ENCODE measurements around the gene ANGPTL5.
"Not testable (repeated sequence)": the region's sequence is repeated elsewhere in the genome, so short reads cannot be mapped to it uniquely, and the experiment has no call there.

Gene ANGPTL5

GRCh38 chr11:101881586-101881985 is 34.7 kb downstream of the ANGPTL5 start:
- no peak for DNase-seq

GRCh38 chr11:101880222-101880621 is 36.1 kb downstream of the ANGPTL5 start:
- DNase-seq = peak; percentile 31

DNA sequence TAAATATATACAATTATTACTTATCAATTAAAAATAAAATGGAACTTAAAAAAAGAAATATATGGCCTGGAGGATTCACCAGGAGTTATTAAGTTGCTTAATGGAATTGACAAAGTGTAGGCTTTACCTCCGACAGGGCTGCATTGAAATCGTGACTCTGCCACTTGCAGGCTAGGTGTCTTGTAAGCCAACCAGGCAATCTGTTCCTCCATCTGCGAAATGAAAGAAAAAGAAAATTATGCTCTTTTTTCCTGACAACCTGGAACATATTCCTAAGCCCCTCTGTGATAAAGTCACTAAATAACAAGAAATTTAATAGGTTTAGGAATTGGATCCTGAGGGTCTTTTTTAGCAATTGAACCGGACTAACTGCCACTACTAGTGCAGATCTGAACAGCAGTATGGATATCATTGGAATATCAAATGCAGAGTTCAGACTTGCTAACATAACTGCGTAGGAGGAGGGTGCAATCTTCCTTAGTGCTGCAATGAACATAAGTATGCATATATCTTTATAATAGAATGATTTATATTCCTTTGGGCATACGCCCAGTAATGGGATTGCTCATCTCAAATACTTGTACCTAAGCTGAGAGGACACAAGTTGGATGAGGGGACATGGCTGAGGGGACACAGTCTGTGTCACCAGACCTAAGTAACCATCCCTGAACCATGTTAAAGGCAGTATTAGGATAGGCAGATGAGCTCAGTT is 44.0 kb downstream of the ANGPTL5 start:
- no peak for DNase-seq

- no peak for DNase-seq
Observed at GRCh38 chr11:101870510-101870909, 45.8 kb downstream of the ANGPTL5 start.

- DNase-seq = no peak
Observed at GRCh38 chr11:101867951-101868350, 48.4 kb downstream of the ANGPTL5 start.

GRCh38 chr11:101866619-101867491 is 49.5 kb downstream of the ANGPTL5 start:
- DNase-seq = no peak

GRCh38 chr11:101864098-101864497 is 52.2 kb downstream of the ANGPTL5 start:
- no peak for DNase-seq

DNA sequence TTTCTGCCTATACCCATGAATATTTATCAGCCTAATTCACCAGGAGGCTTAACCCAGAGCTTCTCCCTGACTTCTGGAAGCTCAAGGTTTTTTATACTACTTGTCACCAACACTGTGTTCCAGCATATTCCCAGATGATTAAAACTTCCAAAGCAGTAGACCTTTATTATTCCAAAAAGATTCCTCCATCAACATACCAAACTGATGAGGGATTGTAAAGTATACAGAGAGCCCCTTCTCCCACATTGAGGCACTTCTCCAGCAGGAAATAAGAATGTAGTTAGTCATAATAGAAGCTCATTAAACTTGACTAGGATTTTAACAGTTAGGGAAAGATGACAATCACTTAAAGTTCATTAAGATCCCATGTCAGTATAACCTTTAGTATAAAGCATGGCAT is 53.0 kb downstream of the ANGPTL5 start:
- no peak for DNase-seq

- no peak for DNase-seq
Observed at GRCh38 chr11:101862391-101863233, 53.7 kb downstream of the ANGPTL5 start.

DNA sequence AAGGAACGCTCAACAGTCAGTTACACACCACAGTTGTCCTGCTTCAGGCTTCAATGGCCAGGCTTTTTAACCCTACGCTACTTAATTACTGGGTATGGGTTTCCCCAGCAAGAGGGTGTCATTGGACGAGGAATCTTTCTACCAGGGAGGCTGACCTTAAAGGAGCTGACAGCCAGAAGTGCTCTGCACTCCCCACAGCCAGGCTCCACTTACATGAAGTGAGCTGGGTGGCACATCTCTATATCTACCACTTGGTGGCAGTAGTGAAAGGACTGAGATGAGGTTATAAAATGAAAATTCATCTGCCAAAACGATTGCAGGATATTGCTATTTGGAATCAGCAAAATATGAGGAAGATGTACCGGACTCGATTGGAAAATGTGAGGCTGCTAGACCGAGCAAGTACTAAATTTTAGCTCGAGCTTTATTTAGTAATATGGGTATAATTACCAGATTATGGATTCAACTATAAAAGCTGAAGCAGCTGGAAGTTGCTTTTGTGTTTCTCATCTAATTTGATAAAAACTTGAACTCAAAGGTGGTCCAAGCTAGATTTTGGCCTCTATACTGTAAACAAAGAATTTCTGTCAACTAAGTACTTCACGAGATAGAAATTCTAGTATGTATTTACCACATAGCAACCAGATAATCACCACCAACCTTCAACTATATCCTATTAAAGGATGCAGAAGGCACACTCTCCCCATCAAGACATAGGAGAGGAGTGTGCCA is 55.5 kb downstream of the ANGPTL5 start:
- peak; percentile 33 for DNase-seq

DNA sequence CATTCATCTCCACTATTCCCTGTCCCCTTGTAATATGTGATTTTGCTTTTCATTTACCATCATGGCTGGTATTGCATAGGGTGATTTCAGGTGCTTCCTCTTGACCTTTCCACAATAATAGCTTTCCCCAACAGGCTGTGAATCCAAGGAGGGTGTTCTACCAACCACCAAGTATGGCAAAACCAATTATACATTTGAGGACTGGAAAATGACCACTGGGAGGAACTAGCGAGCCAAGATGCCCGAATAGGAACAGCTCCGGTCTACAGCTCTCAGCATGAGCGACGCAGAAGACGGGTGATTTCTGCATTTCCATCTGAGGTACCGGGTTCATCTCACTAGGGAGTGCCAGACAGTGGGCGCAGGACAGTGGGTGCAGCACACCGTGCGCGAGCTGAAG is 64.1 kb downstream of the ANGPTL5 start:
- not testable (repeated sequence) for DNase-seq

- no peak for DNase-seq
Observed at GRCh38 chr11:101848262-101848661, 68.1 kb downstream of the ANGPTL5 start.

DNA sequence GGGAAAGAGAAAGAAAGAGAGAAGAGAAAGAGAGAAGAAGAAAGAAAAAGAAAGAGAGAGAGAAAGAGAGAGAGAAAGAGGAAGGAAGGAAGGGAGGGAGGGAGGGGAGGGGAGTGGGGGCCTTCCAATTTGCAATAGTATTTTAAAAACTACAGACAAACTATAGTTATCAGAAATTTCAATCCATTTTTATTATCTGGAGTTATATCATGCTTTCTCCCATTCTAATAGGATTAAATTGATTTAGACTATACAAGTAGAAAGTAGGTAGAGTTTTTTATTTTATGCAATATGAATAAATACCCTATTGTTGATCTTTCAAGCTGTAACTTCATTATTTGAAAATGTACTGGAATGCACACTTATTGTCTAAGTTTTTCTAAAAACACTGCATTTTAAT is 71.7 kb downstream of the ANGPTL5 start:
- DNase-seq = no peak

GRCh38 chr11:101840704-101841103 is 75.6 kb downstream of the ANGPTL5 start:
- no peak for DNase-seq

Data from NCI-H1105 (cell line).